Kidney (tissue), 14 donors: Measurements from ENCODE around the gene MED23. TPM values are rescaled to one million over a fixed set of nuclear protein-coding genes. Genes with fewer than 3 reads are reported as not detected.

Experiments
- DNase-seq, 5 donors: peaks; one replicate each; pipeline ENCODE4 v3.0.0-alpha.2; 2013 to 2020
- FAIRE-seq: peaks from 2 replicates; lab custom pipeline; 2012; peaks lifted over from hg19 to GRCh38; lab: Jason Lieb, UNC
- H3K27ac ChIP-seq, 2 donors: one replicate each; pipeline ENCODE4 v1.7.0; 2013; ENCODE audit warnings: low read depth in 2 of 2, low read length in 2 of 2, inconsistent platforms in 1 of 2
- H3K27me3 ChIP-seq: one replicate; pipeline ENCODE4 v1.7.1; 2013; ENCODE audit warnings: low read length, inconsistent platforms; ENCODE audit not compliant: control insufficient read depth, insufficient read depth
- H3K36me3 ChIP-seq, 3 donors: one replicate each; pipeline versions ENCODE4 v1.7.0 to v1.7.1; 2013; ENCODE audit warnings: low read length in 3 of 3, control low read depth in 1 of 3, inconsistent platforms in 1 of 3; ENCODE audit not compliant: insufficient read depth in 3 of 3, control insufficient read depth in 2 of 3
- H3K4me1 ChIP-seq, 3 donors: one replicate each; pipeline versions ENCODE4 v1.7.0 to v1.7.1; 2013; ENCODE audit warnings: low read length in 3 of 3, inconsistent platforms in 1 of 3, low read depth in 1 of 3; ENCODE audit not compliant: control insufficient read depth in 2 of 3, insufficient read depth in 2 of 3
- H3K4me3 ChIP-seq, 3 donors: one replicate each; pipeline versions ENCODE4 v1.7.0 to v1.8.1; 2013; ENCODE audit warnings: low read length in 3 of 3, control low read depth in 1 of 3, inconsistent platforms in 1 of 3
- H3K9ac ChIP-seq, 3 donors: one replicate each; pipeline versions ENCODE4 v1.7.0 to v1.7.1; 2013; ENCODE audit warnings: low read length in 3 of 3, control low read depth in 1 of 3, inconsistent platforms in 1 of 3
- H3K9me3 ChIP-seq, 3 donors: one replicate each; pipeline versions ENCODE4 v1.7.0 to v1.7.1; 2013; ENCODE audit warnings: low read length in 3 of 3, control low read depth in 1 of 3, inconsistent platforms in 1 of 3; ENCODE audit not compliant: control insufficient read depth in 2 of 3, insufficient read depth in 1 of 3
- intact Hi-C: fragments of 100-400 bp; cut with DNase I; formaldehyde crosslinking; loops from one replicate; pipeline ENCODE4 v1.11.1; 2022
- polyA plus RNA-seq: library from polyadenylated mRNA; stranded (reverse); fragments of 350-450 nt; fragmentation: Illumina TruSeq; extraction: RNeasy Lipid Tissue Mini Kit (QIAGEN cat#74804); gene quantifications from one replicate; pipeline ENCODE4 v1.2.3, GENCODE V29; 2014; ENCODE audit warnings: low read depth, low replicate concordance; ENCODE audit not compliant: insufficient read depth
- total RNA-seq: library from RNA; stranded (reverse); fragmentation: NEBNext Ultra II Directional; extraction: Animal tissue kit (Norgen Biotek cat#: 25700); gene quantifications from one replicate; pipeline ENCODE4 v1.2.1, GENCODE V29; 2021
- TF ChIP-seq, protein P1 (sequence below): IDR thresholded peaks from 3 replicates; pipeline ENCODE4 v1.5.1; 2012; ENCODE audit warnings: mild to moderate bottlenecking, moderate library complexity, borderline replicate concordance; ENCODE audit not compliant: insufficient read depth; ENCODE audit errors: extremely low read depth
- donor health status: control.
- donor health status: control.
- donor health status: control.
- donor health status: control.
- donor health status: control.
- donor health status: DM: yes; HTN: yes; CAD: no.
- donor health status: Normal renal cell carcinoma (clear cell type).

The MED23 gene
- total and polyA plus RNA-seq, 2 donors from 2014 or later = 7.7 to 27.4 TPM

DNA sequence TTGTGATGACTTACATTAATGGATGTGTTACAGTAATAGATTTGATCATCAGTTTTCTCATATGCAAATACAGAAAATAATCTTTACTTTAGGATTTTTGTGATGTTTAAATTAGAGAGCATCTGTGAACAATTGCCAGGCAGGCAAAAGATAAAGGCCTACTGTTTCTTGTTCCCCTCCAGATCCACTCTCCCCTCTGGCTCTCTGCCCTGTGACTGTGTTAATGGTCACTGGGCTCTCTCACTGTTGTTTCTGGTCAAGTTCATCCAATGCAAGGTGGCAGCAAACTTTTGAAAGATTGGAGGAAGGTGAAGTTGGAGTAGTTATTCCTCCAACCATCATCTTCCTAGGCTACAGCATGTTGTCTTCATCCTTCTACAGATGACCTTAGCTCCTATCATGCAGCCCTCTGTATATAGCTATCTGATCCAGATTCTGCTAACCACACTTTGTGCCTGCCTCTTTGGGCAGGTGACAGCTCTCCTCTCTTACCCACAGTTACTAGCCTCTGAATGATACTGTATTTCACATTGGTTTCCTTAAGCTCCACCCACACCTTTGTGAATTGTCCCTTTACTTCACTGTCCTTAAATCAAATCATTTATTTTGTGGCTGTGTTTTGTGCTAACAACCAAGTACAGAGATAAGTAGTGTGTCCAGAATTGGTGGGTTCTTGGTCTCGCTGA lies 103.9 kb downstream of the MED23 start:
- Histone ChIP-seq H3K4me3 (no peak overlapping the region), H3K9ac (no peak overlapping the region), H3K4me1 (no peaks in the 10 kb centered on the region), H3K36me3 (no peaks in the 10 kb centered on the region), H3K9me3 (peaks cover 0 to 3% (median 2%) of the 10 kb centered on the region in 3 donors), H3K27me3 (no peaks in the 10 kb centered on the region), H3K27ac (no peak overlapping the region)
- FAIRE-seq (no peak), DNase-seq (no peak)
- TF ChIP-seq, protein P1, sequence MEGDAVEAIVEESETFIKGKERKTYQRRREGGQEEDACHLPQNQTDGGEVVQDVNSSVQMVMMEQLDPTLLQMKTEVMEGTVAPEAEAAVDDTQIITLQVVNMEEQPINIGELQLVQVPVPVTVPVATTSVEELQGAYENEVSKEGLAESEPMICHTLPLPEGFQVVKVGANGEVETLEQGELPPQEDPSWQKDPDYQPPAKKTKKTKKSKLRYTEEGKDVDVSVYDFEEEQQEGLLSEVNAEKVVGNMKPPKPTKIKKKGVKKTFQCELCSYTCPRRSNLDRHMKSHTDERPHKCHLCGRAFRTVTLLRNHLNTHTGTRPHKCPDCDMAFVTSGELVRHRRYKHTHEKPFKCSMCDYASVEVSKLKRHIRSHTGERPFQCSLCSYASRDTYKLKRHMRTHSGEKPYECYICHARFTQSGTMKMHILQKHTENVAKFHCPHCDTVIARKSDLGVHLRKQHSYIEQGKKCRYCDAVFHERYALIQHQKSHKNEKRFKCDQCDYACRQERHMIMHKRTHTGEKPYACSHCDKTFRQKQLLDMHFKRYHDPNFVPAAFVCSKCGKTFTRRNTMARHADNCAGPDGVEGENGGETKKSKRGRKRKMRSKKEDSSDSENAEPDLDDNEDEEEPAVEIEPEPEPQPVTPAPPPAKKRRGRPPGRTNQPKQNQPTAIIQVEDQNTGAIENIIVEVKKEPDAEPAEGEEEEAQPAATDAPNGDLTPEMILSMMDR = no peak
- intact Hi-C loops = no loop called here

Other genes with a start within 250 kb of the MED23 start
- not detected for gene ARG1, start 55.0 kb downstream of the MED23 start, total RNA-seq
- not detected for gene ARG1, start 55.0 kb downstream of the MED23 start, polyA plus RNA-seq
- 2.0 TPM for gene ENPP3, start 9.1 kb upstream of the MED23 start, total RNA-seq
- 2.5 TPM for gene ENPP3, start 9.1 kb upstream of the MED23 start, polyA plus RNA-seq
- gene OR2A4, start 73.2 kb upstream of the MED23 start, total RNA-seq = not detected
- not detected for gene OR2A4, start 73.2 kb upstream of the MED23 start, polyA plus RNA-seq
- gene CTAGE9, start 82.8 kb upstream of the MED23 start, total RNA-seq = not detected
- gene CTAGE9, start 82.8 kb upstream of the MED23 start, polyA plus RNA-seq = not detected
- gene ENPP1, start 179.8 kb upstream of the MED23 start, total RNA-seq = 6.5 TPM
- gene ENPP1, start 179.8 kb upstream of the MED23 start, polyA plus RNA-seq = 3.7 TPM